Tibial nerve (tissue), 4 donors: ENCODE results near the gene ZNRF3.

Source experiments
- CTCF ChIP-seq, 5 experiments: fragments of 200-600 bp in 3 of 5; fragments of 450-650 bp in 2 of 5; sonication (generic) in 3 of 5; IDR thresholded peaks; one replicate each; pipeline ENCODE4 v1.5.1; 2016 to 2019; ENCODE audit warnings: antibody characterized with exemption in 5 of 5, mild to moderate bottlenecking in 3 of 5, moderate library complexity in 2 of 5
- EP300 ChIP-seq, 2 donors: sonication (generic); formaldehyde crosslinking; IDR thresholded peaks; one replicate each; pipeline ENCODE4 v1.6.1; 2017; ENCODE audit warnings: antibody characterized with exemption in 2 of 2, mild to moderate bottlenecking in 1 of 2
- POLR2A ChIP-seq, 2 donors: fragments of 450-650 bp; IDR thresholded peaks; one replicate each; pipeline ENCODE4 v1.6.1; 2017; ENCODE audit warnings: antibody characterized with exemption in 2 of 2, mild to moderate bottlenecking in 2 of 2, moderate library complexity in 2 of 2

GRCh38 chr22:28992565-28993356 lies 109.4 kb downstream of the ZNRF3 start:
- no peak for TF ChIP-seq CTCF (IDR thresholded peaks at IDR 0.05)
- no peak for TF ChIP-seq EP300 (IDR thresholded peaks at IDR 0.05)
- no peak for TF ChIP-seq POLR2A (IDR thresholded peaks at IDR 0.05)
